H1 (cell line): ENCODE data around the gene GABRD. TPM values are rescaled to one million over a fixed set of nuclear protein-coding genes. Genes with fewer than 3 reads are reported as not detected.

ENCODE experiments used
- ATF2 ChIP-seq: IDR thresholded peaks from 2 replicates; pipeline ENCODE4 v1.6.1; 2012; ENCODE audit warnings: low read length, inconsistent platforms
- CEBPB ChIP-seq: IDR thresholded peaks from 2 replicates; pipeline ENCODE4 v1.6.1; 2012; ENCODE audit warnings: low read depth, low read length
- CHD7 ChIP-seq: fragments of 300-600 bp; sonication (generic); IDR thresholded peaks from 2 replicates; pipeline ENCODE4 v1.7.1; 2012; ENCODE audit warnings: low read length, moderate library complexity, mild to moderate bottlenecking, inconsistent platforms; ENCODE audit not compliant: insufficient replicate concordance
- E2F6 ChIP-seq: IDR thresholded peaks from 2 replicates; pipeline ENCODE4 v1.6.1; 2012; ENCODE audit warnings: inconsistent platforms
- FOSL1 ChIP-seq: IDR thresholded peaks from 2 replicates; pipeline ENCODE4 v1.6.1; 2011; ENCODE audit warnings: mild to moderate bottlenecking, low read depth, low read length, moderate library complexity; ENCODE audit not compliant: insufficient read depth
- RXRA ChIP-seq: IDR thresholded peaks from 2 replicates; pipeline ENCODE4 v1.6.1; 2011; ENCODE audit warnings: low read depth, mild to moderate bottlenecking, low read length, moderate library complexity; ENCODE audit not compliant: insufficient read depth
- TEAD4 ChIP-seq: IDR thresholded peaks from 2 replicates; pipeline ENCODE4 v1.6.1; 2012; ENCODE audit warnings: low read depth, low read length, inconsistent platforms, mixed read lengths
- USF2 ChIP-seq: IDR thresholded peaks from 2 replicates; pipeline ENCODE4 v1.6.1; 2011; ENCODE audit warnings: low read length, improper control_type of control experiment
- polyA plus RNA-seq, 7 experiments: library from polyadenylated mRNA; depleted of rRNA in 3 of 7; stranded (reverse) in 5 of 7; unstranded in 2 of 7; fragments of >200 nt in 5 of 7; fragments of 200-250 nt in 2 of 7; gene quantifications; 1 replicate in 5 of 7; 2 replicates in 1 of 7; 4 replicates in 1 of 7; pipeline versions ENCODE4 v1.2.1 to v1.2.3, GENCODE V29; 2011 to 2013; ENCODE audit warnings: missing spikeins in 2 of 7, mixed read lengths in 2 of 7
- total RNA-seq: library from RNA; stranded (reverse); fragmentation: NEBNext Ultra II Directional; extraction: Animal tissue kit (Norgen Biotek cat#: 25700); gene quantifications from 2 replicates; pipeline ENCODE4 v1.2.1, GENCODE V29; 2021

Gene GABRD
- total and polyA plus RNA-seq, 2 of the 8 experiments (the other 6 are each of a cell fraction or from before 2014, with no cell fraction given) = 1.8 to 3.0 TPM

GRCh38 chr1:2041305-2041704 lies 22.2 kb downstream of the GABRD start (continued):
- TF ChIP-seq CHD7 = no peak
- no peak for TF ChIP-seq E2F6
- TF ChIP-seq USF2 = no peak
- TF ChIP-seq TEAD4 = no peak
- TF ChIP-seq ATF2 = no peak
- TF ChIP-seq CEBPB = no peak
- TF ChIP-seq RXRA = no peak
- TF ChIP-seq FOSL1 = no peak
